Fibroblast of villous mesenchyme (primary cell): Measurements from ENCODE around the gene TSPAN33. TPM values are rescaled to one million over a fixed set of nuclear protein-coding genes. Genes with fewer than 3 reads are reported as not detected.
"Not testable (repeated sequence)": the region's sequence is repeated elsewhere in the genome, so short reads cannot be mapped to it uniquely, and the experiment has no call there.

Experiments used
- DNase-seq: peaks from one replicate; pipeline ENCODE4 v3.0.0-alpha.2; 2010; ENCODE audit warnings: low read depth
- H3K4me3 ChIP-seq: 2 replicates; pipeline ENCODE4 v1.5.1; 2011; ENCODE audit warnings: low read depth, mild to moderate bottlenecking, low read length
- total RNA-seq: library from RNA; depleted of rRNA; stranded (reverse); fragments of >200 nt; gene quantifications from 2 replicates; pipeline ENCODE4 v1.2.3, GENCODE V29; 2012
- TF ChIP-seq, protein P1 (sequence below): IDR thresholded peaks from 2 replicates; pipeline ENCODE4 v1.5.1; 2012; ENCODE audit warnings: low read depth, mild to moderate bottlenecking, low read length; ENCODE audit not compliant: insufficient read depth

Gene TSPAN33
- total RNA-seq, 1 donor = 0.43 TPM

DNA sequence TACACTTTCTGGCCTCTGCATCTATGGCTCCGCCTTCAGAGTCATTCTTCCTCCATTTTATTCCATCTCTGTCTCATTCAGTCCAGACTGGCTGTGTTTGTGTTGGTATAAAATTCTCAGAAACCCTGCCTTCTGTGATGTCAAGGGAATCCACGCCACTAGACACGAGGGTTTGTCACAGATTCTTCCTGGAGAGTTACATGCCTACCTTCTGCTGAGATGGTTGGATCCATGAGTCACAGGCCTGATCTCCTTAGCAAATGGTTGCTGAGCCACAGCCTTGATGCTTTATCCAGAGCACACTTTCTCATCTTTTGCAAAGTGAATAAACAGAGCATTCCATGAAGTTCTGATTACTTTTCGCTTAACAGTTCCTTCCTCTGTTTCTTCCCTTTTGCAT, 35.9 kb upstream of the TSPAN33 start:
- TF ChIP-seq, protein P1, sequence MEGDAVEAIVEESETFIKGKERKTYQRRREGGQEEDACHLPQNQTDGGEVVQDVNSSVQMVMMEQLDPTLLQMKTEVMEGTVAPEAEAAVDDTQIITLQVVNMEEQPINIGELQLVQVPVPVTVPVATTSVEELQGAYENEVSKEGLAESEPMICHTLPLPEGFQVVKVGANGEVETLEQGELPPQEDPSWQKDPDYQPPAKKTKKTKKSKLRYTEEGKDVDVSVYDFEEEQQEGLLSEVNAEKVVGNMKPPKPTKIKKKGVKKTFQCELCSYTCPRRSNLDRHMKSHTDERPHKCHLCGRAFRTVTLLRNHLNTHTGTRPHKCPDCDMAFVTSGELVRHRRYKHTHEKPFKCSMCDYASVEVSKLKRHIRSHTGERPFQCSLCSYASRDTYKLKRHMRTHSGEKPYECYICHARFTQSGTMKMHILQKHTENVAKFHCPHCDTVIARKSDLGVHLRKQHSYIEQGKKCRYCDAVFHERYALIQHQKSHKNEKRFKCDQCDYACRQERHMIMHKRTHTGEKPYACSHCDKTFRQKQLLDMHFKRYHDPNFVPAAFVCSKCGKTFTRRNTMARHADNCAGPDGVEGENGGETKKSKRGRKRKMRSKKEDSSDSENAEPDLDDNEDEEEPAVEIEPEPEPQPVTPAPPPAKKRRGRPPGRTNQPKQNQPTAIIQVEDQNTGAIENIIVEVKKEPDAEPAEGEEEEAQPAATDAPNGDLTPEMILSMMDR = no peak
- no peak for DNase-seq
- no peak overlapping the region for H3K4me3 ChIP-seq

DNA sequence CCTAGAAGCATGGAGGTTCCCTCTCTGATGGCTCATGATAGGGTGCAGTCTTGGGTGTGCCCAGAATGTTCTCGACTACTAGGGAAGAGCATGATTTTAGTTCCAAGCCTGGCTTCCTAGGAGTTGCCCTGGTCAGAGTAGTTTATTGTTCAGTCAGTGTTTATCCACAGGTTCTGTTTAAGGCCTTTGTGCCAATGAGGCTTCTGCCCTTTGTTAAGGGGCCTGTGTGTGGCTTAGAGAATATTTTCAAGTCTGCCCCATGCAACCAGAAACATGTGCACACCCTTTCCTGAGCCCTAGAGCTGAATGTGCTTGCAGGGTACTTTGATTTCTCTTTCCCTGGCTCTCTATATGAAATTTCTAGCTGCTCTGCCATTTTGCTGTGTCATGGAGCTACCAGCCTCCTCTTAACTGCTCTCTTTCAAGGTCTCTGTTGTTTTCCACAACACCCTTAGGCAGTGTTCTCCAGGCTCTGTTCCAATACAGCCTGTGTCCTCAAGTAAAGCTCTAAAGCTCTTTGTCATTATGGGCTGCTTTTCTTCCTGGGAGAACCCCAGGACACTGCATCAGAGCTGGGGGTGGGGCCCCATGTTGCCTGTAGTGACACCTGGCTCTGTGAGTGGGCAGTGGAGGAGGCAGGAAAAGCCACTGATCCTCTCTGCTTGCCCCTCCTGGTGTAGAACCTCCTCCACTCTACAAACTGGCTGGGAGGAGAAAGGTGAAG, 34.1 kb upstream of the TSPAN33 start:
- H3K4me3 ChIP-seq = no peak overlapping the region
- TF ChIP-seq, protein P1 = no peak
- DNase-seq = peak; percentile 47

DNA sequence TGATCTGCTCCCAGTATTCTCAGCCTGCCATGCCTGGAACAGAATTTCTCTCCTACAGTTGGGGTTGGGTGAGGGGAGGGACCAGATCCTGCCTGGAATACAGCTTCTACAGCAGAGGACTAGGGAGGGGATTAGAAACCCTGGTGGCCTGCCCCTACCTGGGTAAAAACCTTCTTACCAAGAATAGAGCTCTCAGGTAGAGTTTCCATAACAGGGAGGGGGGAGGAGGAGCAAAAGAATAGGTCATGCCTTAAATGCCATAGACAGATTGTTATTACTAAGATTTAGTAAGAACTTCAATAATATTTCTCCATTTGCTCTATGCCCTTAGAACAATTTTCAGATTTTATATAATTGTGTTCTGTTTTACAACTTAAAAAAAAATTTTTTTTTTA, 33.5 kb upstream of the TSPAN33 start:
- TF ChIP-seq, protein P1 = no peak
- DNase-seq = no peak
- H3K4me3 ChIP-seq = no peak overlapping the region

DNA sequence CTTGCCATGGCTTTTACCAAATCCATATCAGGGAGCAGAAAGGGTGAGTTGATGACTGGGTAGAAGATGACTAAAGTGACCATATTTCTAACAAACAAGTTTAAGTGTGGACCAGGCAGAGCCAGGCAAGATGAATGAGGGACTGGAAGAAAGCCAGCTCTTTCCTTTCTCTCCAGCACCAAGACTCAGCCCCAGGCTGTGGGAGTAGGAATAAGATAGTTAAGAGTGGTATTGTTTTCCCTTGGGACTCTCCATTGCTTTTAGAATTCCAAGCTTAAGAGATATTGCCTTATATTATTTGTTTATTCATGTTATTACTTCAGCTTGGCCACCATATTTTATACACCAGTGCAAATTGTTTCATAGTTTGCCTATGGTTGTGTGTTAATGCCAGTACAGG, 28.8 kb upstream of the TSPAN33 start:
- TF ChIP-seq, protein P1 = no peak
- H3K4me3 ChIP-seq = no peak overlapping the region
- peak; percentile 10 for DNase-seq

DNA sequence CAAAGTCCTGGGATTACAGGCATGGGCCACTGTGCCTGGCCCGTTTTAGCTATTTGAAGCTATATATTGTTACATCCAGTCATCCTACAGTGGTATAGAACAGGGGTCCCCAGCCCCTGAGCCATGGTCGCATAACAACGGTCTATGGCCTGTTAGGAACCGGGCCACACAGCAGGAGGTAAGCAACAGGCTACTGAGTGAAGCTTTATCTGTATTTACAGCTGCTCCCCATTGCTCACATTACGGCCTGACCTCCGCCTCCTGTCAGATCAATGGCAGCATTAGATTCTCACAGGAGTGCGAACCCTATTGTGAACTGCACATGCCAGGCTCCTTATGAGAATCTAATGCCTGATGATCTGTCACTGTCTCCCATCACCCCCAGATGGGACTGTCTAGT, 26.3 kb upstream of the TSPAN33 start:
- H3K4me3 ChIP-seq = no peak overlapping the region
- TF ChIP-seq, protein P1 = no peak
- DNase-seq = no peak

DNA sequence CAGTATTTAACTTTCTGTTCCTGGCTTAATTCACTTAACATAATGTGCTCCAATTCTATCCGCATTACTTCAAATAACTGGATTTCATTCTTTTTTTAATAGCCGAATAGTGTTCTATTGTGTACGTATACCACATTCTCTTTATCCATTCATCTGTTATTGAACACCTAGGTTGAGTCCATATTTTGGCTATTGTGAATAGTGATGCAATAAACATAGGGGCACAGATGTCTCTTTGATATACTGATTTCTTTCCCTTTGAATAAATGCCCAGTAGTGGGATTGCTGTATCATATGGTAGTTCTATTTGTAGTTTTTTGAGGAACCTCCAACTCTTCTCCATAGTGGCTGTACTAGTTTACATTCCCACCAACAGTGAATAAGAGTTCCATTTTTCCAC, 25.5 kb upstream of the TSPAN33 start:
- no peak for DNase-seq
- H3K4me3 ChIP-seq = no peak overlapping the region
- TF ChIP-seq, protein P1 = no peak

DNA sequence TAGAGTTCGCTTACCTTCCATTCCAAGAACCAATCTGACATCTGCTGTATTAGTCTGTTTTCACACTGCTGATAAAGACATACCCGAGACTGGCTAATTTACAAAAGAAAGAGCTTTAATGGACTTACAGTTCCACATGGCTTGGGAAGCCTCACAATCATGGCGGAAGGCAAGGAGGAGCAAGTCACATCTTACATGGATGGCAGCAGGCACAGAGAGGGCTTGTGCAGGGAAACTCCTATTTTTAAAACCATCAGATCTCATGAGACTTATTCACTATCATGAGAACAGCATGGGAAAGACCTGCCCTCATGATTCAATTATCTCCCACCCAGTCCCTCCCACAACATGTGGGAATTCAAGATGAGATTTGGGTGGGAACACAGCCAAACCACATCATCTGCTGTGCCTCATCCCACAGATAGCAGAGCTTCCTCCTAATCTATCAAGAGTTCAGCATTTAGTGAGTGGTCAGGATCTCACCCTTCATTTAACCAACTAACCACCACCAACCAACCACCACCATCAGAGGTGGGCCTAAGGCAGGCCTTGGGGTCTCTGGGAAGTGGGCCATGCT, 22.9 kb upstream of the TSPAN33 start:
- H3K4me3 ChIP-seq = not testable (repeated sequence)
- DNase-seq = peak; percentile 6
